ENCODE results near the gene RFPL4AL1. TPM values are rescaled to one million over a fixed set of nuclear protein-coding genes. Genes with fewer than 3 reads are reported as not detected.

The RFPL4AL1 gene
- total RNA-seq, 1 experiment from 2014 or later: not detected

GRCh38 chr19:55778331-55778730 is 9.4 kb downstream of the RFPL4AL1 start (continued):
- no peak for TF ChIP-seq CTCF (IDR thresholded peaks at IDR 0.05 in 2 of 3, conservative IDR thresholded peaks at IDR 0.05 in 1 of 3; ENCODE audit: borderline replicate concordance in 1 of 3, insufficient read depth in 1 of 3, low read depth in 2 of 3, low read length in 2 of 3)
- no peak for TF ChIP-seq RAD21 (IDR thresholded peaks at IDR 0.05; ENCODE audit: low read depth)
- TF ChIP-seq POLR2AphosphoS5 (IDR thresholded peaks at IDR 0.05; ENCODE audit: low read depth, low read length): no peak
- no peak for TF ChIP-seq FOSL1 (IDR thresholded peaks at IDR 0.05; ENCODE audit: low read depth)

GRCh38 chr19:55781112-55781511 is 12.2 kb downstream of the RFPL4AL1 start:
- BruUV-seq (replicated peaks): no TSS peak
- no peak overlapping the region for H3K9ac ChIP-seq (ENCODE audit: low read length)
- RAD21 ChIA-PET (ENCODE audit: low non-redundant PET in 1 of 2, low total read pairs in 2 of 2, uncharacterized antibody in 2 of 2, unreplicated experiment in 2 of 2): no interaction called here
- H3K4me1 ChIP-seq (ENCODE audit: control insufficient read depth in 1 of 2, insufficient read depth in 2 of 2, low read length in 2 of 2): no peaks in the 10 kb centered on the region
- H3K27ac ChIP-seq (ENCODE audit: low read depth, low read length): no peak overlapping the region
- H3K79me2 ChIP-seq (ENCODE audit: insufficient read depth, low read length): no peaks in the 10 kb centered on the region
- ATAC-seq: no peak
- no peak for DNase-seq (ENCODE audit: low read depth, low spot score)
- POLR2A ChIA-PET: no interaction called here
- H3K9me3 ChIP-seq (ENCODE audit: control insufficient read depth in 1 of 2, insufficient read depth in 1 of 2, low read depth in 1 of 2, low read length in 2 of 2): no peaks in the 10 kb centered on the region
- H3K9me2 ChIP-seq (ENCODE audit: insufficient read depth): no peaks in the 10 kb centered on the region
- H3K4me2 ChIP-seq (ENCODE audit: low read length): no peak overlapping the region
- TF ChIP-seq EGR1 (IDR thresholded peaks at IDR 0.05; ENCODE audit: low read depth) (no peak), CEBPB (IDR thresholded peaks at IDR 0.05; ENCODE audit: low read depth) (no peak), FOSL1 (IDR thresholded peaks at IDR 0.05; ENCODE audit: low read depth) (no peak)
- no peaks in the 10 kb centered on the region for H4K20me1 ChIP-seq (ENCODE audit: insufficient read depth)
- H3K36me3 ChIP-seq (ENCODE audit: control insufficient read depth in 1 of 2, insufficient read depth in 2 of 2, low read length in 2 of 2): no peaks in the 10 kb centered on the region
- H2AFZ ChIP-seq (ENCODE audit: low read depth, low read length, poor library complexity, severe bottlenecking): no peak overlapping the region
- intact Hi-C loops (cut with micrococcal nuclease): no loop called here
- H3K27me3 ChIP-seq (ENCODE audit: insufficient read depth, low read length): peaks cover 27% of the 10 kb centered on the region; the same call in 1 of the 2 replicates
- CTCF ChIA-PET: no interaction called here
- no peak overlapping the region for H3K4me3 ChIP-seq (replicated peaks in 1 of 2; ENCODE audit: low read depth in 1 of 2, low read length in 2 of 2)

- H3K27me3 ChIP-seq (ENCODE audit: insufficient read depth, low read length): no peaks in the 10 kb centered on the region
- BruUV-seq (replicated peaks): no TSS peak
- no peaks in the 10 kb centered on the region for H3K9me2 ChIP-seq (ENCODE audit: insufficient read depth)
- no peaks in the 10 kb centered on the region for H3K36me3 ChIP-seq (ENCODE audit: control insufficient read depth in 1 of 2, insufficient read depth in 2 of 2, low read length in 2 of 2)
- H3K4me3 ChIP-seq (replicated peaks in 1 of 2; ENCODE audit: low read depth in 1 of 2, low read length in 2 of 2): no peak overlapping the region
- no peak overlapping the region for H2AFZ ChIP-seq (ENCODE audit: low read depth, low read length, poor library complexity, severe bottlenecking)
- intact Hi-C loops (cut with micrococcal nuclease): no loop called here
- H3K79me2 ChIP-seq (ENCODE audit: insufficient read depth, low read length): no peaks in the 10 kb centered on the region
- H3K9me3 ChIP-seq (ENCODE audit: control insufficient read depth in 1 of 2, insufficient read depth in 1 of 2, low read depth in 1 of 2, low read length in 2 of 2): no peaks in the 10 kb centered on the region
- no peak for DNase-seq (ENCODE audit: low read depth, low spot score)
- H3K4me2 ChIP-seq (ENCODE audit: low read length): no peak overlapping the region
- ChIA-PET RAD21 (ENCODE audit: low non-redundant PET in 1 of 2, low total read pairs in 2 of 2, uncharacterized antibody in 2 of 2, unreplicated experiment in 2 of 2) (no interaction called here), CTCF (interaction anchor here (0.8 kb wide), 1 partner anchor 142 kb away, joined by 3 read pairs; no protein-coding TSS in a partner anchor), POLR2A (no interaction called here)
- H3K27ac ChIP-seq (ENCODE audit: low read depth, low read length): no peak overlapping the region
- no peaks in the 10 kb centered on the region for H4K20me1 ChIP-seq (ENCODE audit: insufficient read depth)
- ATAC-seq: no peak
- no peaks in the 10 kb centered on the region for H3K4me1 ChIP-seq (ENCODE audit: control insufficient read depth in 1 of 2, insufficient read depth in 2 of 2, low read length in 2 of 2)
- H3K9ac ChIP-seq (ENCODE audit: low read length): no peak overlapping the region
- TF ChIP-seq ZFX (IDR thresholded peaks at IDR 0.05) (no peak), POLR2AphosphoS5 (IDR thresholded peaks at IDR 0.05; ENCODE audit: low read depth, low read length) (no peak), CTCF (IDR thresholded peaks at IDR 0.05 in 2 of 3, conservative IDR thresholded peaks at IDR 0.05 in 1 of 3; ENCODE audit: borderline replicate concordance in 1 of 3, insufficient read depth in 1 of 3, low read depth in 2 of 3, low read length in 2 of 3) (no peak), RAD21 (IDR thresholded peaks at IDR 0.05; ENCODE audit: low read depth) (no peak), EZH2 (IDR thresholded peaks at IDR 0.05) (no peak), REST (IDR thresholded peaks at IDR 0.05; ENCODE audit: low read depth) (no peak), TCF7L2 (IDR thresholded peaks at IDR 0.05; ENCODE audit: borderline replicate concordance, extremely low read depth, insufficient read depth, insufficient read length) (no peak)
These were observed 26.1 kb downstream of the RFPL4AL1 start for GRCh38 chr19:55795021-55795420.
